HG02943 (cell line): ENCODE measurements around the gene C19orf38.

ENCODE experiments used
- ATAC-seq: cut with Tn5 transposase; IDR thresholded peaks from one replicate; pipeline ENCODE4 v1.9.1; 2021; ENCODE audit warnings: mild to moderate bottlenecking, low read depth, moderate library complexity; ENCODE audit not compliant: unreplicated experiment

Gene C19orf38

GRCh38 chr19:10896851-10897526 lies 48.8 kb downstream of the C19orf38 start:
- no peak for ATAC-seq

GRCh38 chr19:10898633-10899032 lies 50.4 kb downstream of the C19orf38 start:
- no peak for ATAC-seq

- ATAC-seq = no peak
These were observed 51.0 kb downstream of the C19orf38 start for GRCh38 chr19:10899151-10899653.

- no peak for ATAC-seq
These were observed 59.7 kb downstream of the C19orf38 start for GRCh38 chr19:10907925-10908324.

GRCh38 chr19:10908380-10908960 lies 60.3 kb downstream of the C19orf38 start:
- no peak for ATAC-seq

GRCh38 chr19:10911579-10912363 lies 63.6 kb downstream of the C19orf38 start:
- no peak for ATAC-seq

GRCh38 chr19:10912619-10913018 lies 64.4 kb downstream of the C19orf38 start:
- no peak for ATAC-seq

GRCh38 chr19:10913716-10914340 lies 65.6 kb downstream of the C19orf38 start:
- ATAC-seq = no peak

- ATAC-seq = no peak
These were observed 67.2 kb downstream of the C19orf38 start for GRCh38 chr19:10915130-10916091.

GRCh38 chr19:10916602-10917001 lies 68.4 kb downstream of the C19orf38 start:
- ATAC-seq = no peak

- no peak for ATAC-seq
These were observed 70.1 kb downstream of the C19orf38 start for GRCh38 chr19:10918359-10918758.
